Epithelial cell of alveolus of lung (primary cell): ENCODE measurements around the gene SIN3A. TPM values are rescaled to one million over a fixed set of nuclear protein-coding genes. Genes with fewer than 3 reads are reported as not detected.

Experiments
- total RNA-seq: library from RNA; depleted of rRNA; stranded (reverse); fragments of >200 nt; gene quantifications from 2 replicates; pipeline ENCODE4 v1.2.1, GENCODE V29; 2015

Gene SIN3A
- total RNA-seq = 30.4 and 30.5 TPM in 2 replicates

GRCh38 chr15:75451674-75452363 is at the start of gene SIN3A:
TSS of gene SIN3A (minus strand) at chr15:75451690. CDS start at chr15:75430375, 21,315 bp downstream.

GRCh38 chr15:75367913-75368688 is 83.4 kb downstream of the SIN3A start, which contains the start of gene MAN2C1:
TSS of gene MAN2C1 (minus strand) at chr15:75368607. CDS start at chr15:75368583, 24 bp downstream.

GRCh38 chr15:75346796-75347221 is 104.7 kb downstream of the SIN3A start, which contains the start of gene NEIL1:
TSS of gene NEIL1 (plus strand) at chr15:75347039. CDS start at chr15:75348906, 1,867 bp downstream.

GRCh38 chr15:75335705-75336355 is 115.7 kb downstream of the SIN3A start, which contains the start of gene COMMD4:
TSS of gene COMMD4 (plus strand) at chr15:75336063. CDS start at chr15:75336090, 27 bp downstream.

Other genes starting within 250 kb of the SIN3A start
- gene C15orf39, start 249.8 kb downstream of the SIN3A start, total RNA-seq = 8.7 and 13.2 TPM in 2 replicates
- not detected in 2 replicates for gene GOLGA6C, start 193.4 kb downstream of the SIN3A start, total RNA-seq
- not detected in 2 replicates for gene GOLGA6D, start 168.9 kb downstream of the SIN3A start, total RNA-seq
- 82.4 and 108 TPM in 2 replicates for gene COMMD4, start 115.6 kb downstream of the SIN3A start, total RNA-seq
- gene NEIL1, start 104.7 kb downstream of the SIN3A start, total RNA-seq = 1.6 and 19.8 TPM in 2 replicates
- 56.0 and 82.2 TPM in 2 replicates for gene MAN2C1, start 83.1 kb downstream of the SIN3A start, total RNA-seq
- gene PTPN9, start 127.6 kb upstream of the SIN3A start, total RNA-seq = 21.2 and 22.9 TPM in 2 replicates
- 27.4 and 28.6 TPM in 2 replicates for gene SNUPN, start 174.0 kb upstream of the SIN3A start, total RNA-seq
- gene IMP3, start 188.5 kb upstream of the SIN3A start, total RNA-seq = 95.4 and 97.6 TPM in 2 replicates
- gene SNX33, start 196.2 kb upstream of the SIN3A start, total RNA-seq = 21.2 and 24.2 TPM in 2 replicates